GM12874 (cell line): ENCODE data around the gene IFIT3.

Source experiments
- TF ChIP-seq, protein P1 (sequence below): IDR thresholded peaks from 2 replicates; pipeline ENCODE4 v1.5.1; 2011; ENCODE audit warnings: low read depth, mild to moderate bottlenecking, control low read depth, low read length, moderate library complexity; ENCODE audit not compliant: insufficient read depth

IFIT3 gene

DNA sequence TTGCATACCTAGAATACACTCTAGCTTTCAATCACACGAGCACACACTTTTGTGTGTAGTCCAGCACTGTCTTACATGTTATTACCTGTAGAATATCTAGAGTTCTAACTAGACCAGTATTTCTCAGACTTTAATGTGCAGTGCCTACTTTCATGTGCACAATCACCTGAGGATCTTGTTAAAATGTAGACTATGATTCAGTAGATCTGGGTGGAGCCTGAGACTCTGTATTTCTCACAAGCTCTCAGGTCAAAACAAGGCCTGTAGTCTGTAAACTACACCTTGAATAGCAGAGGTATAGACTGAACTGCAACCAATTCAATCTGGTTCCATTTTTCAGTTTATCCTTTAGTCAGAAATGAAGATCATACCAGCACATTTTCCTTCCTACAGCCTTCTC is 14.8 kb upstream of the IFIT3 start:
- TF ChIP-seq, protein P1, sequence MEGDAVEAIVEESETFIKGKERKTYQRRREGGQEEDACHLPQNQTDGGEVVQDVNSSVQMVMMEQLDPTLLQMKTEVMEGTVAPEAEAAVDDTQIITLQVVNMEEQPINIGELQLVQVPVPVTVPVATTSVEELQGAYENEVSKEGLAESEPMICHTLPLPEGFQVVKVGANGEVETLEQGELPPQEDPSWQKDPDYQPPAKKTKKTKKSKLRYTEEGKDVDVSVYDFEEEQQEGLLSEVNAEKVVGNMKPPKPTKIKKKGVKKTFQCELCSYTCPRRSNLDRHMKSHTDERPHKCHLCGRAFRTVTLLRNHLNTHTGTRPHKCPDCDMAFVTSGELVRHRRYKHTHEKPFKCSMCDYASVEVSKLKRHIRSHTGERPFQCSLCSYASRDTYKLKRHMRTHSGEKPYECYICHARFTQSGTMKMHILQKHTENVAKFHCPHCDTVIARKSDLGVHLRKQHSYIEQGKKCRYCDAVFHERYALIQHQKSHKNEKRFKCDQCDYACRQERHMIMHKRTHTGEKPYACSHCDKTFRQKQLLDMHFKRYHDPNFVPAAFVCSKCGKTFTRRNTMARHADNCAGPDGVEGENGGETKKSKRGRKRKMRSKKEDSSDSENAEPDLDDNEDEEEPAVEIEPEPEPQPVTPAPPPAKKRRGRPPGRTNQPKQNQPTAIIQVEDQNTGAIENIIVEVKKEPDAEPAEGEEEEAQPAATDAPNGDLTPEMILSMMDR = no peak

DNA sequence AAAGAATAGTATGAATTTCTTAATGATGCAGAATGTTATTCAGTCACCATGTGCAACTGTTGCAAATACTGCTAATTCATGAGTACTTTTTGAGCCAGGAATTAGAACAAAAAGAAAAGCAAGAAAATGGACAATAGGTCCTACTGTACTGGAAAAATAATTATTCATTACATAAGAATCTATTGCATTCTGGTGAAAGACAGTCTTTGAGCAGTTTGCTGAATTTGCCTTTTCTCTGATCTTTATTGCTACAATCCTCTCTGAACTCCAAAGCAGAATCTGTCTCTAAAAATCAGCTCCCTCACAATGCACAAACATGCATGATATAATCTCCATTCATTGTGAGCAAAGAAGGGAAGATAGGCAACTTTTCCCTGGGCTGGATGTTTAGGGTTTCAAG is 13.1 kb upstream of the IFIT3 start:
- TF ChIP-seq, protein P1 = no peak

DNA sequence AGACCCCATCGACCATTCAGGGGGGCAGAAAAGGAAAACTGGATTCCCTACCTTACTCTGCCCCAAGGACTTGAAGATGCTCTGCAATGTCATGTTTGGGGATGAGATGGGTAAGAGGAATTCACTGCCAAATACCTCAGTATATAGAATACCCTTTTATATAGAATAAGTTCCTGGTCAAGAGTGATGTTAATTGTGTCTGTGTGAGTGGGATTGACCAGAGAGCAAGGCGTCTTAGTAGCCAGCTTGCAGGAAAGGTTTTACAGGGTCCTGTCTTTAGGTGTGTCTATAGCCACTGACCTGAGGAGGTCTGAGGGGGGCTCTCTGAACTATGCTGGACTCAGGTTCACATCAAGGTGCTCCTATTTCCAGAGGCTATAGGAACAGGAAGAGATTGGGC is 1.4 kb downstream of the IFIT3 start:
- TF ChIP-seq, protein P1 = no peak

DNA sequence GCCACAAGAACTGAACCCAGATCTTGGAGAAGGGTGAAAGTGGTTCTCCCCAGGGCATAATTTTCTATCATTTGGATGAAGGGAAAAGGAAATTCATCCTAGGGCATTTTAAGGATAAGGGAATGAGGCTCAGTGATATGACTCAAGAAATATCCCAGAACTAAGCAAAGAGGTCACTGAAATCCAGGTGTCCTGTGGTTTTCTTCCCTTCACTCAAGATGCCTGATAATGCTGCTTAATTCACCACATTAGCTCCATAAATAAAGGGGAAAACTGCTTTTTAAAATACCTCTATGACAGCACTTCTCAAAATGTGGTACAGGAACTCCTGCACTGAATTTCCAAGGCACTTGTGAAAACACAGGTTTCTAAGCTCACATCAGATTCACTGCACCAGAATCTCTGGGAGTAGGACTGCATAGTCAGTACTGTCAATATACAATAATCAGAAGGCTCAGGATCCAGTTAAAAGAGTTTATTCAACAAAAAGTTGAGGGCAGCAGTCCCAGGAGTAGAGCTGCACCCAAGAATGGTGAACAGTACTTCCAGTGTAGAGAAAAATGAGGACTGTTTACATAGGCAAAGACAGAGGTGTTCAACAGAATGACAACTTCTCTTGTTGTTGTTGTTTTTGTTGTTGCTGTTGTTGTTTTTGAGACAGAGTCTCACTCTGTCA is 2.9 kb downstream of the IFIT3 start:
- TF ChIP-seq, protein P1 = no peak

DNA sequence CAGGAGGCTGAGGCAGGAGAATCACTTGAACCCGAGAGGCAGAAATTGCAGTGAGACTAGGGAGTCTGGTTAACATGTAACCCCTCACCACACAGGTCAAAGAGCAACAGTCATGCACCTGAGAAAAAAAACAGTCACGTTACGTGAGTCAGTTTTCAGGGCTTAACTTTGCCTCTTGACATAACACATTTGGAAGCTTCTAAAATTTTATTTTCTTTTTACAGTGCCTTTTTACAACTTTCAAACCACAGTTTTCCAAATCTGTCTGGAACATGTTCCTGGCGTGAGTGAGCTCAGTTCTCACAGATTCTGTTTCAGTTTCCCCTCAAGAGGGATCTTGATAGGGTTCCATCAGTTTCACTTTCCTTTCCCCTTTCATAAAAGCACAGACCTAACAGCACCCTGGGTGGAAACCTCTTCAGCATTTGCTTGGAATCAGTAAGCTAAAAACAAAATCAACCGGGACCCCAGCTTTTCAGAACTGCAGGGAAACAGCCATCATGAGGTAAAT is 4.4 kb downstream of the IFIT3 start:
- TF ChIP-seq, protein P1 = no peak

DNA sequence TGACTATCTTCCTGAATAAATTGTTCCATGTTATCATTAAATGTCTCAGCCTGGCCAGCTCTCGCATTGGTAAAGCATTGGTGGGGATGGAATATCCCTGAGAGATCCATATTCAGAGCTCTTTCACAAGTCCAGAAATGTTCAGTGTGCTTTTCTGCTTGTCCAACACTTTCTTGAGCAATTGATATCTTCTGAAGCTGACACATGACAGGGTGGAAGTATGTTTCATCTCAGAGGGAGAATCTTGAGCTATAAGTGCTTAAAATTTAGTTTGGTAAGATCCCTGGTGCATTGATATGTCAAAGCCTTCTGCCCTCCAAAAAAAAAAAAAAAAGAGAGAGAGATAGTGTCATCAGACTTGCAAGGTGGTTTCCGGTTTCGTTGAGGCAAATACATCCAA is 7.4 kb downstream of the IFIT3 start:
- TF ChIP-seq, protein P1 = no peak

DNA sequence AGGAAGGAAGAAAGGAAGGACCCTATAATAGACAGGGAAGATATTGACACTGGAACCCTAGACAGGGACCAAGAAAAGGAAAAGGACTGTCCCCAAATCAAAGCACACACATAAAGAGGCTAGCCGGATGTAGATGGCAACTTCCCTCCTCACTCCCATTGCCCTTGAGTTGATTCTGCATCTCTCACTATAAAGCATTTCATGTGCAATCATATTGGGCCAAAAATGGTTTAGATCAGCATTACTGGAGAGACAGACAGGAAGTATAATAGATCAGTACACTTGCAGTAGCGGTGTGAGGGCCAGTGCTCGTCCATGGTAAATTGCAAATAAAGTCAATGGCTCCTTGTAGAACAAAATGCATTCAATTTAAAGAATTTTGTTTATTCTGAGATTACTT is 8.4 kb downstream of the IFIT3 start:
- TF ChIP-seq, protein P1 = no peak
